ENCODE measurements around the gene SYTL3.
A peak's percentile ranks its signal among the peaks of the same experiment; 100 is the strongest.

Gene SYTL3

DNA sequence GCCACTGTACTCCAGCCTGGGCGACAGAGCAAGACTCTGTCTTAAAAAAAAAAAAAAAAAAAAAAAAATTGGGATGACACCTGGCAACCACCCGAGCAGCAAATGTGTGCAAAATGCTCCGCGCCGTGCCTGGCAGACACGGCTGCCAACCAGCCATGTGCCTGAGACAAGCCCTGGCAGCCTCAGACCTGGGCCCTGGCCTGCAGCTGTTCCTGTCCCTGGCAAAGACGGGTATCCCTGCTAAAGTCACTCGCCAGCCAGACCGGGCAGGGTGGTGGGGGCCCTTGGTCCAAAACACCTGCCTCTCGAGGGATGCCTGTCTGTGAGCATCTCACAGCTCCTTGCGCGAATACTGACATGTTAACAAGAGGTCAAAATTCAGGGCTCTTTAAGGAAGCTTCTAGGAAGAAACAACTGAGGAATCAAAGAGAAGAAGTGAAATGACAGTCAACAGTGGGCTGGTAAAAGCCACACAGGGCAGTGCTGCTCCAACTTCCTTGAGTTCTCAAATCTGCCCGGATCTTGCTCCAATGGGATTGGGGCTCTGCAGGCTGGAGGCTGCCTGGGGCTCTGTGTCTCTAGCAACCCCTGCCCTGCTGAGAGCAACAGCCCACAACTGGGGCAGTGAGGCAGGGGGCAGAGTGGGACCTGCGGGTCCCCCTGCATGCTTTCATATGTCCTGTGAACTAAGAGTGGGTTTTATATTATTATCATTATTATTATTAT is 53.4 kb downstream of the SYTL3 start:
- no peak for DNase-seq

DNA sequence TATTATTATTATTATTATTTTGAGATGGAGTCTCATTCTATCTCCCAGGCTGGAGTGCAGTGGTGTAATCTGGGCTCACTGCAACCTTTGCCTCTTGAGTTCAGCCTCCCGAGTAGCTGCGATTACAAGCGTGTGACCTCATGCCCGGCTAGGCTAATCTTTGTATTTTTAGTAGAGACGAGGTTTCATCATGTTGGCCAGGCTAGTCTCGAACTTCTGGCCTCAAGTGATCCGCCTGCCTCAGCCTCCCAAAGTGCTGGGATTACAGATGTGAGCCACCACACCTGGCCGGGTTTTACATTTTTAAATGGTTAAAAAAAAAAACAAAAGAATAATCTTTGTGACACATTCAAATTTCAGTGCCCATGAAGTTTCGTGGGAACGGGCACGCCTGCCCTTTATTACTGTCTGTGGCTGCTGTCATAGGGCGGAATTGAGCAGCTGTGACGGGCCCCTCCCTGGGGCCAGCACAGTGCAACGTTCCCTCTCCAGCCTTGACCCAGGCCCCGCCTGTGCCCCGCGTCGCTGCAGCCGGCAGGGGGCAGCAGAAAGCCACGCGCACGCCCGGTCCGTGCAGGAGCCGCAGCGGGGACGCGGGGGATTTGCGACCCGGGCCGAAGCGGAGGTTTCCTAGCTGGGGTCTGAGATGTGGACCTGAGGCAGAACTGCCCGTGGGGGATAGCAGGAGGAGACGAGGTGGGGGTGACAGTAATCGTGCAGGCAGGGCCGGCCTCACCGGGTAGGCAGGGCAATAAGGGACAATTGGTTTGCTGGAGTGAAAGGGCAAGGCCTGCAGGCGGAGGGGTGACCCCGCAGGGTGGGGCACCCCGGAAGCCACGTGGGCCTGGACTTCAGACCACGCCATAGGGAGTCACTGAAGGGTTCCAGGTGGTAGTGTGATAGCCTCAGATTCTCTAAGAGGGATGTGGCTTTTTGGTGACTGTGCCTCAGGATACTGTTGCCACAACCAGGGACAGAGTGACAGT is 54.3 kb downstream of the SYTL3 start:
- DNase-seq, result peak in 2 of 3 experiments; percentile 77 to 84

DNA sequence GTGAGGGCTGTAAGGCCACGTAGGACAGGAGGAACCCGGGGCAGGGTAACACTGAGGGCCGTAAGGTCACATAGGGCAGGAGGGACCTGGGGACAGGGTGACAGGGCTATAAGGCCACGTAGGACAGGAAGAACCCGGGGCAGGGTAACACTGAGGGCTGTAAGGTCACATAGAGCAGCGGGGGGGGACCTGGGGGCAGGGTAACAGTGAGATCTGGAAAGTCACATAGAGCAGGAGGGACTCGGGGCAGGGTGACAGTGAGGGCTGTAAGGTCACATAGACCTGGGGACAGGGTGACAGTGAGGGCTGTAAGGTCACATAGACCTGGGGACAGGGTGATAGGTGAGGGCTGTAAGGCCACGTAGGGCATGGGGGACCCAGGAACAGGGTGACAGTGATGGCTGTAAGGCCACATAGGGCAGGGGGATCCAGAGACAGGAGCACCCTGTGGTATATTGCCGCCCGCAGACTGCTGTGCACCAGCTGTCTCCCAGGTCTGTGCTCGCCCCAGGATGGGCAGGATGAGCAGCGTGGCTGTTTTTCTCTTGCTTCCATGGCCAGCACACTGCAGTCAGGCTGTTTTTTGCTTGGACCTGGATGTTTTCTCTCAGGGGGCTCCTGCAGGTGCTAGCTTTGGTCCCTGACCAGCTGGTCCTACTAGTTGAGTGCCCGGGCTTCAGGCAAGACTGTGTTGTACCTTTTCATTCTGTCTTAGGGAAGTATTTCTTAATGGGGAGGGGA is 55.7 kb downstream of the SYTL3 start:
- DNase-seq, result no peak

DNA sequence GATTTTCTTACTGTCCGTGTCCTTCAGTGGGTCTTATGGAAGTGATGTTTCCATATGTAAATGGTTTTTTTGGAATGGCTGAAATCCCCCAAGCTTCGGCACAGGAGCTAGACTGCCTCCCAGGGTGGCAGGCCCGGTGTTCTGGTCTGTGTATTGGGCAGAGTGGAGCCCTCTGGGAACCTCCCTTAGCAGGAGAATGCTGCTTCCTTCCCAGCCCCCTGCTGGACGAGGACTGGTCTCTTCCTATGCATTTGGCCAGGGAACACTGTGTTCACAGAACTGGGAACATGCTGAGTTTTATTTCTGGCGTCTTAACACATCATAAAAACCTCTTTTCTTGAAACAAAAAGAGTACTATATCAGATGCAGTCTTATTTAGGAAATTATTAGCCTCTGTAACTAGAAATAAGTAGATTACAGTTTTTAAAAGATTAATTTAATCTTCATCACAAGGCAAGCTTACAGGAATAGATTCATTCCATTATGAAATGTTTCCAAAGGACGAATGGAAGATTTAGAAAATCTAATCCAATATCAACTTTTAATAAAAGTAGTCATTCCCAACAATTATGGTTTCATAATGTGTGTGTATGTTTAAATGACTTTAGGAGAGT is 56.6 kb downstream of the SYTL3 start:
- peak in 2 of 3 experiments; percentile 22 to 56 for DNase-seq

DNA sequence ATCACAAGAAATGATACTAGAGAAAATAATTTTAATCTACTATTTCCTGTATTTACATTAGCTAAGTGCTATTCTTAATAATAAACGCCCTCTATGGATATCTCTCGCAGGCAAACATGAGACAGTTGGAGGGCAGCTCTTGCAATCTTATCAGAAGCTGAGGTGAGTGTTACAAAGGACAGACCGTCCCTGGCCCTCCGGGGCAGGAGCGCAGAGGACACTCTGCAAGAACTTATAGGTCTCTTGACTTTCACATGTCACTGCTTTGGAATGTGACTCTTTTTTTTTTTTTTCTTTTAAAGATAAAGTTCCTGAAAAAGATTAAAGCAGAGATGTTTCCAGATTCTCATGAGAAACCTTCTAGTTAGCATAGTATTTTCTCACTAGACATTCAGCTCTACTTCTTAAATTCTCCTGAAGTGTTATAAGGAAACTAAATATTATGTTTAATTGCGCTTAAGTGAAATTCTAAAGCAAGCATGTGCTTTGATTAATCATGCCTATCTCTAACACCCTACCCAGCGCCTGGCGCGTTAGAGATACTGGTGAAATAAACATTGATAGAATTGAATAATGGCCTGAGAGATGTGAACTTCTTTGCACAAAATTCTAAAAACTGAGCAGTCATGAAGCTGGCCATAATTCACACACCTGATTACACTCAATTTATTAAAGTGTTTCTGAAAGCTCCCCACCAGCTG is 57.4 kb downstream of the SYTL3 start:
- DNase-seq, result no peak

- DNase-seq, result no peak
Measured at GRCh38 chr6:158707821-158708195, 58.0 kb downstream of the SYTL3 start.

DNA sequence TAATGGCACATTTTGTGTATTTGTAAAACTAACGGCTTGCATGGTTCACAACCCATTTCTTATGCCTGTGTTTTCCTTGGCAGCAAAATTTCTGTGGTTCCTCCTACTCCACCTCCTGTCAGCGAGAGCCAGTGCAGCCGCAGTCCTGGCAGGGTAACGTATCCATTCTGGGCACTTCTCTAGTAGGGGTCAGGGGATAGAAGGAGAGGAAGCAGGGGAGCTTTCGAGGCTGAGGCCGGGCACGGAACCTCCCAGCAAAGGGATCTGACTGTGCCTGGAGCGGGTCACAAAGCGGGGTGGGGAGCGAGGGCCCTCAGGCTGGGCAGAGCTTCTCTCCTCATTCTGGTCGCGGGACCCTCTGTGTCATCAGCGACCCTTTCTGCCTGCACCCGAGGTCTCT is 58.4 kb downstream of the SYTL3 start:
- DNase-seq, result no peak

DNA sequence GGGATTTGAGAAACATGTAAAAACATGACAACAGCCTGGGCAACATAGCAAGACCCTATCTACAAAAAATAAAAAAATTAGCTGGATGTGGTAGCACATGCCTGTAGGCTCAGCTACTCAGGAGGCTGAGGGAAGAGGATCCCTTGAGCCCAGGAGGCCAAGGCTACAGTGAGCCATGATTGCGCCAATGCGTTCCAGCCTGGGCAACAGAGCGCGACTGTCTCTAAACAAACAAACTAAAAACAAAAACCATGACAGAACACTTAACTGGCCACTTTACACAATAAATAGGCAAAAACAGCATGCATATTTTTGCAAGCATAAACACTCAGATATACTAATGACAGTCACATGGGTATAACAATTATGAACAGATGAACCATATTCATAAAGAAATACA is 60.0 kb downstream of the SYTL3 start:
- DNase-seq, result no peak

DNA sequence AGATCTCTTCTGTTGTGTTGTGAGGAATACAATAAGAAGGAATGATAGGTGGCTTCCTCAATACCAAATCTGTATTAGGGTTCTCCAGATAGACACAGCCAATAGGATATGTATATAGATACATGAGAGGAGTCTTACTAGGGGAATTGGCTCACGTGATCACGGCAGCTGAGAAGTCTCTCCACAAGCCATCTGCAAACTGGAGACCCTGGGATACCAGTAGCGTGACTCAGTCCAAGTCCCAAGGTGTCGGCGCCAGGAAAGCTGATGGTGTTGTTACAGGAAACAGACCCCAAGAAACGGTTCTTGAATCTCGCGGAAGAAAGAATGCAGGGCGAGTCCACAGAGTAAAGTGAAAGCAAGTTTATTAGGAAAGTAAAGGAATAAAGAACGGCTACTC is 61.4 kb downstream of the SYTL3 start:
- no peak for DNase-seq

DNA sequence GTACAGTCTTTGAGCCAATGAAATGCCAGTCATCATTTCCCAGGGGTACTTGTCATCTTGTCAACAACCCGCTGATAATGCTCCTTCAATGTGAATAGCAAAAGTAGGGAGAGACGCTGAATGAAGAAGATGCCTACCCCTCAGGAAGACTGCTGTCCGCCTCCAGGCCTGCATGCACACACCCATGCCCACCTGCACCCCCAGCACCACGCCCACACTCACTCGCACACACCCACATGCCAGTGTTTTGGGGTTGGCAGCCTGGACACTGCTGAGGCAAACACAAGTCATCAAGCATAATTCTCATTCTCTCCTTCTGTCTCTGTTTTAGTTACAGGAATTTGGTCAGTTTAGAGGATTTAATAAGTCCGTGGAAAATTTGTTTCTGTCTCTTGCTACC is 63.6 kb downstream of the SYTL3 start:
- peak in 1 of 3 experiments; percentile 58 for DNase-seq

- no peak for DNase-seq
Measured at GRCh38 chr6:158714706-158715105, 64.9 kb downstream of the SYTL3 start.

- DNase-seq, result no peak
Measured at GRCh38 chr6:158715330-158716311, 65.8 kb downstream of the SYTL3 start.

DNA sequence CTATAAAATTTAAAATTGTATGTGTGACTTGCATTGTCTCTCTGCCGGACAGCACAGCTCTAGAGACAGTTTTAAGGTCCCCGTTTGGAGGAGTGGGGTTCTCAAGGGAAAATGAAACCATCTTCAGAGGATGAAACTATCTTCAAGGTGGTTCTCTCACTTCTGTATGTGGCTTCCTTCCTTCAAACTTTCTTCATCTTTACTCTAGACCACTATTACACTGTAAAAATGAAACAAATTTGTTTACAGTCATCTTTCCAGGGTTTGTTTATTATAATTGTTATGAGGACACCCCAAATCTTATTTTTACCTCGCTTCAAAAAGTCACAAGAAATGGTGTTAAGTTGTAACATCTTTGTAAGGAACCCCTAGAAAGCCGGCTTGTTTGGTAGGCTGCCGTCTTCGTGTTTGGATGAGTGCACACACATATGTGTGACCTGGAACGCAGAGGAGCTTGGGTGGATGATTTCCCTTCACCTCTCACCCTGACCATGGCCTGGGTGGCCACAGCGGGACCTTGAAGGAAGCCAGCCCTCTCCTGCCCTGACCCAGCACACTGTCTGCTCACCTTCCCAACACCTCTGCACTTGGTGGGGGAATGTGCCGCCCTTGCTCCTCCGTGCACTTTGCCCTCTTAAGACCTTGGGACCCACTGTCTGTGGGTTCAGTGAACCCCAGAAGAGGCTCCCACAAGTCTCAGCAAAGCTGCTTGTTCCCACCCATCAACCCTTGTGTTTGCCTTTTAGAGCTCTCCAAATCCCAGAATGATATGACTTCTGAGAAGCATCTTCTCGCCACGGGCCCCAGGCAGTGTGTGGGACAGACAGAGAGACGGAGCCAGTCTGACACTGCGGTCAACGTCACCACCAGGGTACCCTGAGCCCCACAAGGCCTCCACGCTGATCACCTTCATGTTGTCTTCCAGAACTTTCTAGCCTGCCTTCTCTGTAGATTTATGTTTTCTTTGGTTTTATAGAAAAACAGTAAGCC is 67.8 kb downstream of the SYTL3 start:
- DNase-seq, result no peak

DNA sequence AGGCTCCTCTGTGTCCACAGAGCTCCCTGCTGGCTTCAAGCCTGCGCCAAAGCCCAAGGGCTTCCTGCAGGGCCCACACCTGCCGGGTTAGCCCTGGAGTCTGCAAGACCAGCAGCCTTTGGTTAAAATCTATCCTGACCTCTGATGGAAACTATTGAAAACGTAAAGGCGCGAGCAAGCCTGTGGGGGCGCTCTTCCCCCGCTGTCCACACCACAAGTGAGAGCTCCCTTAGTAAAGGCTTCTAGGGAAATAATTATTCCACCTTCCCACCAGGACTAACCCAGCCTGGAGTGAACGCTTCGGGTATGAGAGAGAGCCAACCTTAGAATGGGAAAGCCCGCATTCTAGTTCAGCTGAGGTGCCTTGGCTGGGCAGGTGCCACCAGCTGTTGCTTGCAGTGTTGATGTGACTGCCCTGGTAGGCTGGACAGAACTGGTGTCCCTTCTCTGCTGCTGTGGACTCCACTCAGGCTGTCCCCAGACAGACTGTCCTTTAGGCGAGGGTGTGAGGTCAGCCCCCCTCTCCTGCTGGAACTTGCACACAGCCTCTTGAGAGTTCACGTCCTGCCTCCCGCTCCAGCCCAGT is 68.7 kb downstream of the SYTL3 start:
- DNase-seq, result peak in 2 of 3 experiments; percentile 18 to 67

- no peak for DNase-seq
Measured at GRCh38 chr6:158722176-158722729, 72.4 kb downstream of the SYTL3 start.

DNA sequence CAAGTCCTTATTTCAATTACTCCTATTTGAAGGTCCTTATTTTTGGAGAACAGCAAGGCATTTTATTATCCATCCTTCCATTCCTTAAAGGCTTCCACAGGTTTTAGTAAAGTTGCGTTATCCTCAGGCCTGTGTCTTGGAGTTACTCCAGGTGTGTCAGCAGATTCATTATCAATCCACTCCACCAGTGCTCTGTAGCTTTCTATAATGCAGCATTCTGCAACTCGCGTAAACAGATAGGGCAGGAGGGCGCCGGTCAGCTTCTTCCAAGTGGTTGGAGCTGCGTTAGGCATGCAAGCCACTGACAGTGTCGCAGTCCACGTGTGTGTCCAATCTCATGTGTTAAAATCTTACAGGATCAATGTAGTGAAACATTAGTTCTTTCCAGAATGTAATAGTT is 75.8 kb downstream of the SYTL3 start:
- DNase-seq, result no peak

DNA sequence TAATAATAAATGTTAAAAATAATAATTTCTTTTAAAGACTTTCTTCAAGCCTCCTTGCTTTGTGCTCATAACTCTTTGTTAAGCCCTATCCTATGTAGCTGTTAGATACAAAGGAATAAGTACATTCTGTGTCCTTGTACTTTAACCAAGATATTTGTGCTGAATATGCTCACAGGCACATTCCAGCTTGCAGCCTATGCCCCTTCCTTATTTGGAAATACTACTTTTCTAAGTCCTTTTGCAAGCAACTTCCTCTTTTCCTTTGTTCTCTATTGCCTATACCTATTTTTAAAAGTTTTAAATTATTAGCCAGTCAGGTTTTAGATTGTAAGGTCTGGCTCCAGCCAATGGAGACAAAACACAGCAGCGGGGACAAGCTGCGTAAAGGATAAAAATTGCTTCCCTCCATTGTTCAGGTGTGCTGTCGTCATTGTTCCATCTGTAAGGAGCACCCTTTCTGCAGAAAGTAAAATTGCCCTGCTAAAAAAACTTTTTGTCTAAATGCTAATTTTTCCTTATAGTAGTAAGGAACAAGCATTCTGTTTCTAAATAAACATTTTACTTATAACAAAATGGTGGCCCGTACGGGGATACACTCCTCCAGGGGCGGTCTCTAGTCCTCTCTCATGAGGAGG is 80.2 kb downstream of the SYTL3 start:
- DNase-seq, result no peak

DNA sequence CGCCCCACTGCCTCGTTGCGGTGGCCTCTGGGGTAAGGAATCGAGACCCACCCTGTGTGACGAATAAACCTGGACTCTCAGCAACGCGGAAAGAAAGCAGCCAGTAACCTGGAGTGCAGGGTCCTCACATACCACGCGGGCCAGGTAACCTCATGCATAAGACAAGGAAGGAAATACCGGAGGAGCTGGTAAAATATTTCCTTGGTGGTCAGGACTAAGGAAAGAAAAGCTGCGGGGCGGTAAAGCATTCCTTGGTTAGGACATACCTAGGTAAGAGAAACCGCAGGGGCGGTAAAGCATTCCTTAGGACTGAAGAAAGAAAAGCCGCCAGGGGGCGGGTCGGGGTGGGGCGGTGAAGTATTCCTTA is 80.7 kb downstream of the SYTL3 start:
- no peak for DNase-seq

DNA sequence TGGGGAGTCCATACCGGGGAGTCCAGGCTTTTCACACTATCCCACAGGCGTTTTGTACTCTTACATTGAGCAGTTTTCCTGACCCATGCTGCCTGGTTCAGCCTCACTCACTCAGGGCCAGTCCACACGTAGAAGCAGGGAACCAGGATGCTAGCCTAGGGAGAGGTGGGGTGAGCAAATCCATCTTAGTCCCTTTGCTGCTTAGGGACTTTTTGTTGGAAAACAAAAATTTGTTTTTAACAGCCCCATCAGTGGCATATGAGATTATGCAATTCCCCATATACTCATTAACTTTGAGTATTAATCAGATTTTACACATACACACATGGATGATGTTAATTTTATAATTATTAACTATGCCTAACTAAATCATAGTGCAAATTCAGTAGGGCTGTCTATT is 85.2 kb downstream of the SYTL3 start:
- DNase-seq, result no peak
